ENCODE measurements around the gene ACAD11. TPM values are rescaled to one million over a fixed set of nuclear protein-coding genes. Genes with fewer than 3 reads are reported as not detected.

Gene ACAD11
- total RNA-seq, 1 experiment from 2014 or later: 12.6 TPM

DNA sequence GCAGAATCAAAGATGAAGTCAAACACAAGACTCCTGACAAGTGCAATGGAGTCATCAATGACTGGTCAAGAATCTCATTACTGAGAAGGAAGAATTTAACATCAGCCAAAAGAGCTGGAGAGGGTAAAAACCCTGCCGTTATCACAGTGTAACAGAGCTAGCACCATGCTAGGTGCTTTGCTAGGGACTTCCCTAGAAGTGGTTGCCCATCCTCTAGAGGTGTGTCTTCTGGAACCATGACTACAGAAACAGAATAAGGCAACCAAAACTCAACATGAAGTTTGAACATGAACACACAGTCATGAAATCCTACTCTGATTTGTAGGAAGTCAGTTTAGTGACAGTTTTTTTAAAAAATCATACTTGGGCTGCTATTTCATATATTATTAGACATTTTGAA is 9.5 kb downstream of the ACAD11 start:
- Histone ChIP-seq H3K27ac (ENCODE audit: low read depth, low read length) (no peak overlapping the region), H3K79me2 (ENCODE audit: insufficient read depth, low read length) (peaks cover 5% of the 10 kb centered on the region; the same call in 1 of the 2 replicates), H3K9me3 (ENCODE audit: control insufficient read depth in 1 of 2, insufficient read depth in 1 of 2, low read depth in 1 of 2, low read length in 2 of 2) (no peaks in the 10 kb centered on the region), H4K20me1 (ENCODE audit: insufficient read depth) (no peaks in the 10 kb centered on the region), H3K9me2 (ENCODE audit: insufficient read depth) (no peaks in the 10 kb centered on the region), H3K9ac (ENCODE audit: low read length) (no peak overlapping the region), H3K4me2 (ENCODE audit: low read length) (no peak overlapping the region), H2AFZ (ENCODE audit: low read depth, low read length, poor library complexity, severe bottlenecking) (no peak overlapping the region), H3K4me3 (replicated peaks in 1 of 2; ENCODE audit: low read depth in 1 of 2, low read length in 2 of 2) (no peak overlapping the region), H3K4me1 (ENCODE audit: control insufficient read depth in 1 of 2, insufficient read depth in 2 of 2, low read length in 2 of 2) (no peaks in the 10 kb centered on the region), H3K36me3 (ENCODE audit: control insufficient read depth in 1 of 2, insufficient read depth in 2 of 2, low read length in 2 of 2) (no peaks in the 10 kb centered on the region), H3K27me3 (ENCODE audit: insufficient read depth, low read length) (no peaks in the 10 kb centered on the region)
- no peak for DNase-seq (ENCODE audit: low read depth, low spot score)
- TF ChIP-seq, protein P1, sequence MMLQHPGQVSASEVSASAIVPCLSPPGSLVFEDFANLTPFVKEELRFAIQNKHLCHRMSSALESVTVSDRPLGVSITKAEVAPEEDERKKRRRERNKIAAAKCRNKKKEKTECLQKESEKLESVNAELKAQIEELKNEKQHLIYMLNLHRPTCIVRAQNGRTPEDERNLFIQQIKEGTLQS (IDR thresholded peaks at IDR 0.05): no peak
- TF ChIP-seq, protein P2, sequence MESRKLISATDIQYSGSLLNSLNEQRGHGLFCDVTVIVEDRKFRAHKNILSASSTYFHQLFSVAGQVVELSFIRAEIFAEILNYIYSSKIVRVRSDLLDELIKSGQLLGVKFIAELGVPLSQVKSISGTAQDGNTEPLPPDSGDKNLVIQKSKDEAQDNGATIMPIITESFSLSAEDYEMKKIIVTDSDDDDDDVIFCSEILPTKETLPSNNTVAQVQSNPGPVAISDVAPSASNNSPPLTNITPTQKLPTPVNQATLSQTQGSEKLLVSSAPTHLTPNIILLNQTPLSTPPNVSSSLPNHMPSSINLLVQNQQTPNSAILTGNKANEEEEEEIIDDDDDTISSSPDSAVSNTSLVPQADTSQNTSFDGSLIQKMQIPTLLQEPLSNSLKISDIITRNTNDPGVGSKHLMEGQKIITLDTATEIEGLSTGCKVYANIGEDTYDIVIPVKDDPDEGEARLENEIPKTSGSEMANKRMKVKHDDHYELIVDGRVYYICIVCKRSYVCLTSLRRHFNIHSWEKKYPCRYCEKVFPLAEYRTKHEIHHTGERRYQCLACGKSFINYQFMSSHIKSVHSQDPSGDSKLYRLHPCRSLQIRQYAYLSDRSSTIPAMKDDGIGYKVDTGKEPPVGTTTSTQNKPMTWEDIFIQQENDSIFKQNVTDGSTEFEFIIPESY (IDR thresholded peaks at IDR 0.05; ENCODE audit: extremely low read depth, insufficient replicate concordance, low read length): no peak
- TF ChIP-seq TCF7L2 (IDR thresholded peaks at IDR 0.05; ENCODE audit: borderline replicate concordance, extremely low read depth, insufficient read depth, insufficient read length): no peak
- no peak for TF ChIP-seq POLR2A (IDR thresholded peaks at IDR 0.05; ENCODE audit: borderline replicate concordance, extremely low read depth, insufficient read depth, insufficient read length)
- TF ChIP-seq, protein P3, sequence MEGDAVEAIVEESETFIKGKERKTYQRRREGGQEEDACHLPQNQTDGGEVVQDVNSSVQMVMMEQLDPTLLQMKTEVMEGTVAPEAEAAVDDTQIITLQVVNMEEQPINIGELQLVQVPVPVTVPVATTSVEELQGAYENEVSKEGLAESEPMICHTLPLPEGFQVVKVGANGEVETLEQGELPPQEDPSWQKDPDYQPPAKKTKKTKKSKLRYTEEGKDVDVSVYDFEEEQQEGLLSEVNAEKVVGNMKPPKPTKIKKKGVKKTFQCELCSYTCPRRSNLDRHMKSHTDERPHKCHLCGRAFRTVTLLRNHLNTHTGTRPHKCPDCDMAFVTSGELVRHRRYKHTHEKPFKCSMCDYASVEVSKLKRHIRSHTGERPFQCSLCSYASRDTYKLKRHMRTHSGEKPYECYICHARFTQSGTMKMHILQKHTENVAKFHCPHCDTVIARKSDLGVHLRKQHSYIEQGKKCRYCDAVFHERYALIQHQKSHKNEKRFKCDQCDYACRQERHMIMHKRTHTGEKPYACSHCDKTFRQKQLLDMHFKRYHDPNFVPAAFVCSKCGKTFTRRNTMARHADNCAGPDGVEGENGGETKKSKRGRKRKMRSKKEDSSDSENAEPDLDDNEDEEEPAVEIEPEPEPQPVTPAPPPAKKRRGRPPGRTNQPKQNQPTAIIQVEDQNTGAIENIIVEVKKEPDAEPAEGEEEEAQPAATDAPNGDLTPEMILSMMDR (IDR thresholded peaks at IDR 0.05 in 2 of 3, conservative IDR thresholded peaks at IDR 0.05 in 1 of 3; ENCODE audit: borderline replicate concordance in 1 of 3, insufficient read depth in 1 of 3, low read depth in 2 of 3, low read length in 2 of 3): no peak
- TF ChIP-seq, protein P4, sequence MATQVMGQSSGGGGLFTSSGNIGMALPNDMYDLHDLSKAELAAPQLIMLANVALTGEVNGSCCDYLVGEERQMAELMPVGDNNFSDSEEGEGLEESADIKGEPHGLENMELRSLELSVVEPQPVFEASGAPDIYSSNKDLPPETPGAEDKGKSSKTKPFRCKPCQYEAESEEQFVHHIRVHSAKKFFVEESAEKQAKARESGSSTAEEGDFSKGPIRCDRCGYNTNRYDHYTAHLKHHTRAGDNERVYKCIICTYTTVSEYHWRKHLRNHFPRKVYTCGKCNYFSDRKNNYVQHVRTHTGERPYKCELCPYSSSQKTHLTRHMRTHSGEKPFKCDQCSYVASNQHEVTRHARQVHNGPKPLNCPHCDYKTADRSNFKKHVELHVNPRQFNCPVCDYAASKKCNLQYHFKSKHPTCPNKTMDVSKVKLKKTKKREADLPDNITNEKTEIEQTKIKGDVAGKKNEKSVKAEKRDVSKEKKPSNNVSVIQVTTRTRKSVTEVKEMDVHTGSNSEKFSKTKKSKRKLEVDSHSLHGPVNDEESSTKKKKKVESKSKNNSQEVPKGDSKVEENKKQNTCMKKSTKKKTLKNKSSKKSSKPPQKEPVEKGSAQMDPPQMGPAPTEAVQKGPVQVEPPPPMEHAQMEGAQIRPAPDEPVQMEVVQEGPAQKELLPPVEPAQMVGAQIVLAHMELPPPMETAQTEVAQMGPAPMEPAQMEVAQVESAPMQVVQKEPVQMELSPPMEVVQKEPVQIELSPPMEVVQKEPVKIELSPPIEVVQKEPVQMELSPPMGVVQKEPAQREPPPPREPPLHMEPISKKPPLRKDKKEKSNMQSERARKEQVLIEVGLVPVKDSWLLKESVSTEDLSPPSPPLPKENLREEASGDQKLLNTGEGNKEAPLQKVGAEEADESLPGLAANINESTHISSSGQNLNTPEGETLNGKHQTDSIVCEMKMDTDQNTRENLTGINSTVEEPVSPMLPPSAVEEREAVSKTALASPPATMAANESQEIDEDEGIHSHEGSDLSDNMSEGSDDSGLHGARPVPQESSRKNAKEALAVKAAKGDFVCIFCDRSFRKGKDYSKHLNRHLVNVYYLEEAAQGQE (IDR thresholded peaks at IDR 0.05; ENCODE audit: low read depth): no peak
- no peak for TF ChIP-seq ZNF274 (IDR thresholded peaks at IDR 0.05; ENCODE audit: low read depth, low read length)
- no peak for TF ChIP-seq CBX3 (IDR thresholded peaks at IDR 0.05; ENCODE audit: low read depth)
- no peak for TF ChIP-seq RAD21 (IDR thresholded peaks at IDR 0.05; ENCODE audit: low read depth)
- TF ChIP-seq SIN3A (IDR thresholded peaks at IDR 0.05; ENCODE audit: low read depth): no peak
- no peak for TF ChIP-seq FOSL1 (IDR thresholded peaks at IDR 0.05; ENCODE audit: low read depth)
- no peak for TF ChIP-seq POLR2AphosphoS5 (IDR thresholded peaks at IDR 0.05; ENCODE audit: low read depth, low read length)
- no peak for TF ChIP-seq ZFX (IDR thresholded peaks at IDR 0.05)
- no peak for TF ChIP-seq YY1 (IDR thresholded peaks at IDR 0.05; ENCODE audit: extremely low read depth, insufficient replicate concordance, low read depth, low read length)
- no peak for TF ChIP-seq EGR1 (IDR thresholded peaks at IDR 0.05; ENCODE audit: low read depth)
- TF ChIP-seq, protein P5, sequence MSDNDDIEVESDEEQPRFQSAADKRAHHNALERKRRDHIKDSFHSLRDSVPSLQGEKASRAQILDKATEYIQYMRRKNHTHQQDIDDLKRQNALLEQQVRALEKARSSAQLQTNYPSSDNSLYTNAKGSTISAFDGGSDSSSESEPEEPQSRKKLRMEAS (IDR thresholded peaks at IDR 0.05): no peak
- no peak for TF ChIP-seq JUND (IDR thresholded peaks at IDR 0.05)
- no peak for TF ChIP-seq SP1 (IDR thresholded peaks at IDR 0.05; ENCODE audit: low read depth)
- intact Hi-C loops (cut with micrococcal nuclease): no loop called here
- POLR2A ChIA-PET: no interaction called here
- BruUV-seq (replicated peaks): no TSS peak
- CTCF ChIA-PET: no interaction called here
- RAD21 ChIA-PET (ENCODE audit: low non-redundant PET in 1 of 2, low total read pairs in 2 of 2, uncharacterized antibody in 2 of 2, unreplicated experiment in 2 of 2): no interaction called here
- ATAC-seq: no peak

Data from HCT116 (cell line).